Tibial artery (tissue), 4 donors: ENCODE results near the gene NSD2.

Experiments used
- DNase-seq, 2 donors: peaks; one replicate each; pipeline ENCODE4 v3.0.0-alpha.2; 2019
- H3K27ac ChIP-seq, 2 donors: fragments of 200-600 bp; sonication (generic) in 1 of 2; 1 replicate in 1 of 2; 2 replicates in 1 of 2; pipeline ENCODE4 v1.5.1; 2018 to 2019; ENCODE audit warnings: mild to moderate bottlenecking in 1 of 2
- H3K27me3 ChIP-seq, 2 donors: fragments of 200-600 bp; sonication (generic) in 1 of 2; one replicate each; pipeline versions ENCODE4 v1.5.1 to v1.6.0; 2016 to 2019
- H3K36me3 ChIP-seq, 3 donors: fragments of 200-600 bp; sonication (generic) in 2 of 3; one replicate each; pipeline ENCODE4 v1.5.1; 2016 to 2019; ENCODE audit warnings: mild to moderate bottlenecking in 2 of 3
- H3K4me1 ChIP-seq, 4 donors: fragments of 200-600 bp; sonication (generic) in 2 of 4; 1 replicate in 3 of 4; 2 replicates in 1 of 4; pipeline ENCODE4 v1.5.1; 2016 to 2019
- H3K4me3 ChIP-seq, 2 donors: fragments of 200-600 bp; sonication (generic) in 1 of 2; 1 replicate in 1 of 2; 2 replicates in 1 of 2; pipeline ENCODE4 v1.5.1; 2018 to 2019; ENCODE audit warnings: mild to moderate bottlenecking in 2 of 2
- H3K9me3 ChIP-seq, 3 donors: fragments of 200-600 bp; sonication (generic) in 1 of 3; one replicate each; pipeline ENCODE4 v1.5.1; 2016 to 2019
- CTCF ChIP-seq, 2 experiments: fragments of 200-600 bp in 1 of 2; fragments of 450-650 bp in 1 of 2; IDR thresholded peaks; one replicate each; pipeline ENCODE4 v1.5.1; 2017 to 2019; ENCODE audit warnings: antibody characterized with exemption in 2 of 2, mild to moderate bottlenecking in 1 of 2, moderate library complexity in 1 of 2
- intact Hi-C: fragments of 100-400 bp; cut with DNase I; formaldehyde crosslinking; loops from one replicate; pipeline ENCODE4 v1.15.0; 2023; ENCODE audit warnings: low total_unique reads

The NSD2 gene

GRCh38 chr4:1943928-1944327, 72.7 kb downstream of the NSD2 start:
- TF ChIP-seq CTCF (IDR thresholded peaks at IDR 0.05) = no peak
- Histone ChIP-seq H3K4me3 (no peak overlapping the region), H3K27me3 (no peaks in the 10 kb centered on the region), H3K27ac (no peak overlapping the region), H3K36me3 (peaks cover 11 to 58% (median 40%) of the 10 kb centered on the region in 3 donors), H3K4me1 (no peaks in the 10 kb centered on the region), H3K9me3 (no peaks in the 10 kb centered on the region)
- intact Hi-C loops = no loop called here
- no peak for DNase-seq

DNA sequence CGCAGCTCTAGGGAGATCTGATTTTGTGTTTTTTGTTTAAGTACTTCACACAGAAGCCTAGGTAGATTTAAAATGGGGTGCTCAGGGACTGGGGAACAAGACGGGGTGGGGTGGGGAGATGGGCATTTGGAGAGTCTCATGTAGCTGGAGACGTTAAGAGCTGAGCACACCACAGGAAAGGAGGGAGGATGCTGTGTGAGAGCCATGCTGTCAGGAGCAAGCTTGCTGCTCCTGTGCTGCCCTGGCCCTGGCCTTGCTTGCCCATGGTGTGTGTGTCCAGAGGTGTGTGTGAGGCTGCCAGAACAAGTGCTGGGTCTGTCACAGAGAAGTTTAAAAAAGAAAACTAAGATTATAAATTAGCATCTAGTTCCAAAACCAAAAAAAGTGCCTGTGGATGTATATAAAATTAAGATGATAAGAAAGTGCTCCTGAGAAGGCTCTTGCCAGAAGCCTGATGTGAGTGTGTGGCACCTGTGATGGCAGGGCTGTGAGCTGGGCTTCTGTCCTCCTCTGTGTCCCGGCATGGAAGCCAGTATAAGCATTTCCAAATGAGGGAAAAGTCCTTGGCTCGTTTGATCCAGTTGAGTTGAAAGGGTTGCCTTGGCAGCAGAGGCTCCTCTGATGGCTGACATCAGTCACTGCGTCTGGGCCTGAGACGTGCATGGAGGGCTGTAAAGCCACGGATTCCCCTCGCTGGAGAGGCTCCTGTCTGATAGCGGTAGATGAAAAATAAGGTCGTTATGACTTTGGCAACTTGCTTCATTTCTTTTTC, 74.1 kb downstream of the NSD2 start:
- H3K36me3 ChIP-seq = peaks cover 11 to 50% (median 31%) of the 10 kb centered on the region in 3 donors
- no peak for TF ChIP-seq CTCF (IDR thresholded peaks at IDR 0.05)
- no peak overlapping the region for H3K4me3 ChIP-seq
- no peak for DNase-seq
- no peaks in the 10 kb centered on the region for H3K27me3 ChIP-seq
- intact Hi-C loops = no loop called here
- H3K9me3 ChIP-seq = no peaks in the 10 kb centered on the region
- H3K4me1 ChIP-seq = no peaks in the 10 kb centered on the region
- H3K27ac ChIP-seq = no peak overlapping the region

DNA sequence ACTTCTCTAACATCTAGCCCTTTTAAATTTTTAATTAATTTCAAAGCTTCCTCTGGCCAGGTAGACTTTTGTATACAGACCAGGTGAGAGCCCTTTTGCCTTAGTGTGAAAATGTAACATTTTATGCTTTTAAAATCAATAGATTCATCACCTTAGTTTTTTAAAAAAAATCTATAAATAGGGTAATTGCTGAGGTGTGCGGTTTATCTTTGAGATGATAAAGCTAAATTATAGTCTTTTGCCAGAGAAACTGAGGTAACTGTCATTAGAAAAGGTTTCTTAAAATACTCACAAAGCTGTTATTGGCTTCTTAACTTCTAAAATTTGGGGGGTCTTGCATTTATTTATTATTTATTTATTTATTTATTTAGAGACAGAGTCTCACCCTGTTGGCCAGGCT, 74.7 kb downstream of the NSD2 start:
- Histone ChIP-seq H3K9me3 (no peaks in the 10 kb centered on the region), H3K4me1 (no peaks in the 10 kb centered on the region), H3K27ac (no peak overlapping the region), H3K36me3 (peaks cover 11 to 46% (median 32%) of the 10 kb centered on the region in 3 donors), H3K4me3 (no peak overlapping the region), H3K27me3 (no peaks in the 10 kb centered on the region)
- no peak for TF ChIP-seq CTCF (IDR thresholded peaks at IDR 0.05)
- no peak for DNase-seq
- intact Hi-C loops = no loop called here

GRCh38 chr4:1948232-1948631, 77.0 kb downstream of the NSD2 start:
- H3K27ac ChIP-seq = no peak overlapping the region
- H3K27me3 ChIP-seq = no peaks in the 10 kb centered on the region
- peaks cover 15 to 49% (median 36%) of the 10 kb centered on the region in 3 donors for H3K36me3 ChIP-seq
- TF ChIP-seq CTCF (IDR thresholded peaks at IDR 0.05) = no peak
- no peaks in the 10 kb centered on the region for H3K4me1 ChIP-seq
- intact Hi-C loops = no loop called here
- H3K4me3 ChIP-seq = no peak overlapping the region
- no peaks in the 10 kb centered on the region for H3K9me3 ChIP-seq
- DNase-seq = no peak

DNA sequence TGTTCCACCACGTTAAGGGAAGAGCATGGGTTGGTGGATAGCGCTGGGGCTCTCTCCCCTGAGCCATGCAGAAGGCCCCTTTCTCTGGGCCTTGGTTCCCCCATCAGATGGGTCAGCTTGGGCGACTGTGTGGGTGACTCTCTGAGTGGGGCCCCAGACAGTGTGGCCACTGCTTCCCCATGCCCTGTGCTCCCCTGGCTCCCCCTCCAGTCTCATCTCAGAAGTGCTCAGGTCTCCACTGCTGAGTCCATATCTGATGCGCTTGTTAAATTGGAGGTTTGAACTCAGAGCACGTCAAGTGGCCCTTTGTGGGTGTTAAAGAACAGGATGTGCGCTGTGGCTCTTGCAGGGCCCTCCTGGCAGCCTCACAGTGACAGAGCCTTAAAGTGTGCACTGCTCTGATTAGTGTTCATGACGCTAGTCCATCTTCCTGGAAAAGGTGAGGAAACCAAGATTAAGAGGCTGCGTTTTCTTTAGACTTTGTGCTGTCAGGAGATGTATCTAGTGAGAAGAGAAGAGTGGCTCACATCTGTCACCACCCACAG, 77.8 kb downstream of the NSD2 start:
- H3K27ac ChIP-seq = no peak overlapping the region
- no peak for TF ChIP-seq CTCF (IDR thresholded peaks at IDR 0.05)
- no peaks in the 10 kb centered on the region for H3K4me1 ChIP-seq
- H3K4me3 ChIP-seq = no peak overlapping the region
- H3K36me3 ChIP-seq = peaks cover 20 to 52% (median 36%) of the 10 kb centered on the region in 3 donors
- no peak for DNase-seq
- H3K9me3 ChIP-seq = no peaks in the 10 kb centered on the region
- intact Hi-C loops = no loop called here
- H3K27me3 ChIP-seq = no peaks in the 10 kb centered on the region
